K562 (cell line): ENCODE measurements around the gene OR4A16. TPM values are rescaled to one million over a fixed set of nuclear protein-coding genes. Genes with fewer than 3 reads are reported as not detected.

Experiments
- polyA plus RNA-seq, 8 experiments: library from polyadenylated mRNA; depleted of rRNA in 4 of 8; stranded (reverse) in 5 of 8; unstranded in 3 of 8; fragments of >200 nt; fragmentation: Nextera tagmentation in 2 of 8; fragmentation: Illumina TruSeq in 1 of 8; extraction: Ambion mirVana in 2 of 8; extraction: Trizol in 1 of 8; gene quantifications; 2 replicates each; pipeline versions ENCODE4 v1.2.1 to v1.2.3, GENCODE V29; 2011 to 2014; ENCODE audit warnings: inconsistent platforms in 1 of 8, missing spikeins in 1 of 8
- total RNA-seq, 7 experiments: library from RNA; depleted of rRNA in 6 of 7; stranded (reverse); fragments of >200 nt in 6 of 7; fragmentation: Illumina TruSeq in 2 of 7; extraction: Trizol in 2 of 7; gene quantifications; 2 replicates each; pipeline versions ENCODE4 v1.2.1 to v1.2.3, GENCODE V29; 2011 to 2021; ENCODE audit warnings: low replicate concordance in 1 of 7
- TF ChIP-seq, protein P1 (sequence below), 2 experiments: fragments of 450-650 bp in 1 of 2; sonication (generic) in 1 of 2; formaldehyde crosslinking in 1 of 2; IDR thresholded peaks; 2 replicates each; pipeline versions ENCODE4 v1.7.1 to v1.9.0; 2016 to 2022; ENCODE audit warnings: inconsistent platforms in 1 of 2, mild to moderate bottlenecking in 1 of 2, missing genetic modification reagents in 1 of 2

Gene OR4A16
- total and polyA plus RNA-seq, 9 of the 15 experiments (the other 6 are each of a cell fraction or from before 2014, with no cell fraction given), result not detected

GRCh38 chr11:55349032-55349431, 6.0 kb downstream of the OR4A16 start (continued):
- TF ChIP-seq, protein P1, sequence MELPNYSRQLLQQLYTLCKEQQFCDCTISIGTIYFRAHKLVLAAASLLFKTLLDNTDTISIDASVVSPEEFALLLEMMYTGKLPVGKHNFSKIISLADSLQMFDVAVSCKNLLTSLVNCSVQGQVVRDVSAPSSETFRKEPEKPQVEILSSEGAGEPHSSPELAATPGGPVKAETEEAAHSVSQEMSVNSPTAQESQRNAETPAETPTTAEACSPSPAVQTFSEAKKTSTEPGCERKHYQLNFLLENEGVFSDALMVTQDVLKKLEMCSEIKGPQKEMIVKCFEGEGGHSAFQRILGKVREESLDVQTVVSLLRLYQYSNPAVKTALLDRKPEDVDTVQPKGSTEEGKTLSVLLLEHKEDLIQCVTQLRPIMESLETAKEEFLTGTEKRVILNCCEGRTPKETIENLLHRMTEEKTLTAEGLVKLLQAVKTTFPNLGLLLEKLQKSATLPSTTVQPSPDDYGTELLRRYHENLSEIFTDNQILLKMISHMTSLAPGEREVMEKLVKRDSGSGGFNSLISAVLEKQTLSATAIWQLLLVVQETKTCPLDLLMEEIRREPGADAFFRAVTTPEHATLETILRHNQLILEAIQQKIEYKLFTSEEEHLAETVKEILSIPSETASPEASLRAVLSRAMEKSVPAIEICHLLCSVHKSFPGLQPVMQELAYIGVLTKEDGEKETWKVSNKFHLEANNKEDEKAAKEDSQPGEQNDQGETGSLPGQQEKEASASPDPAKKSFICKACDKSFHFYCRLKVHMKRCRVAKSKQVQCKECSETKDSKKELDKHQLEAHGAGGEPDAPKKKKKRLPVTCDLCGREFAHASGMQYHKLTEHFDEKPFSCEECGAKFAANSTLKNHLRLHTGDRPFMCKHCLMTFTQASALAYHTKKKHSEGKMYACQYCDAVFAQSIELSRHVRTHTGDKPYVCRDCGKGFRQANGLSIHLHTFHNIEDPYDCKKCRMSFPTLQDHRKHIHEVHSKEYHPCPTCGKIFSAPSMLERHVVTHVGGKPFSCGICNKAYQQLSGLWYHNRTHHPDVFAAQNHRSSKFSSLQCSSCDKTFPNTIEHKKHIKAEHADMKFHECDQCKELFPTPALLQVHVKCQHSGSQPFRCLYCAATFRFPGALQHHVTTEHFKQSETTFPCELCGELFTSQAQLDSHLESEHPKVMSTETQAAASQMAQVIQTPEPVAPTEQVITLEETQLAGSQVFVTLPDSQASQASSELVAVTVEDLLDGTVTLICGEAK (IDR thresholded peaks at IDR 0.05), result no peak
- TF ChIP-seq, protein P1 (CRISPR knock-in tag; IDR thresholded peaks at IDR 0.05), result no peak
